Fibroblast of lung (primary cell): ENCODE measurements around the gene FALEC. TPM values are rescaled to one million over a fixed set of nuclear protein-coding genes. Genes with fewer than 3 reads are reported as not detected.

Experiments
- DNase-seq, 2 donors: peaks; one replicate each; pipeline versions ENCODE4 v3.0.0 to v3.0.0-alpha.2; 2010; ENCODE audit warnings: low read depth in 2 of 2
- H2AFZ ChIP-seq: 2 replicates; pipeline ENCODE4 v1.5.1; 2012; ENCODE audit warnings: low read length, control low read depth, inconsistent platforms
- H3K27ac ChIP-seq: 2 replicates; pipeline ENCODE4 v1.5.1; 2011; ENCODE audit warnings: low read length, control low read depth; ENCODE audit not compliant: insufficient read depth
- H3K27me3 ChIP-seq: 2 replicates; pipeline ENCODE4 v1.5.1; 2011; ENCODE audit warnings: mild to moderate bottlenecking, low read length; ENCODE audit not compliant: control insufficient read depth, insufficient read depth
- H3K36me3 ChIP-seq: 2 replicates; pipeline ENCODE4 v1.5.1; 2011; ENCODE audit warnings: low read length; ENCODE audit not compliant: control insufficient read depth, insufficient read depth
- H3K4me1 ChIP-seq: 2 replicates; pipeline ENCODE4 v1.5.1; 2011; ENCODE audit warnings: low read length; ENCODE audit not compliant: control insufficient read depth, insufficient read depth; ENCODE audit errors: extremely low read depth
- H3K4me2 ChIP-seq: 2 replicates; pipeline ENCODE4 v1.5.1; 2011; ENCODE audit warnings: low read length, control low read depth; ENCODE audit not compliant: insufficient read depth; ENCODE audit errors: extremely low read depth
- H3K4me3 ChIP-seq, 4 experiments: fragments of 200-600 bp in 1 of 4; sonication (generic) in 1 of 4; replicated peaks in 1 of 4; 2 replicates each; pipeline ENCODE4 v1.5.1; 2011 to 2016; ENCODE audit warnings: low read length in 4 of 4, low read depth in 3 of 4, mild to moderate bottlenecking in 3 of 4, control low read depth in 2 of 4, inconsistent platforms in 1 of 4, mixed read lengths in 1 of 4; ENCODE audit not compliant: insufficient read depth in 1 of 4; ENCODE audit errors: control extremely low read depth in 1 of 4
- H3K79me2 ChIP-seq: 2 replicates; pipeline ENCODE4 v1.5.1; 2012; ENCODE audit warnings: mild to moderate bottlenecking, low read length, inconsistent platforms; ENCODE audit not compliant: control insufficient read depth, insufficient read depth
- H3K9ac ChIP-seq: 2 replicates; pipeline ENCODE4 v1.5.1; 2011; ENCODE audit warnings: mild to moderate bottlenecking, low read length, control low read depth; ENCODE audit not compliant: insufficient read depth
- H3K9me3 ChIP-seq: 2 replicates; pipeline ENCODE4 v1.5.1; 2012; ENCODE audit warnings: low read depth, low read length; ENCODE audit not compliant: control insufficient read depth, insufficient read depth
- H4K20me1 ChIP-seq: 2 replicates; pipeline ENCODE4 v1.5.1; 2011; ENCODE audit warnings: low read length; ENCODE audit not compliant: control insufficient read depth, insufficient read depth; ENCODE audit errors: extremely low read depth
- EZH2 ChIP-seq: IDR thresholded peaks from 2 replicates; pipeline ENCODE4 v1.5.1; 2012; ENCODE audit warnings: low read length, control low read depth, mild to moderate bottlenecking; ENCODE audit errors: missing control alignments
- polyA plus RNA-seq, 2 donors: library from polyadenylated mRNA; depleted of rRNA in 1 of 2; stranded (reverse) in 1 of 2; unstranded in 1 of 2; fragments of >200 nt; gene quantifications; 2 replicates each; pipeline ENCODE4 v1.2.1, GENCODE V29; 2011 to 2012; ENCODE audit warnings: missing spikeins in 1 of 2
- total RNA-seq: library from RNA; depleted of rRNA; stranded (reverse); fragments of >200 nt; gene quantifications from 2 replicates; pipeline ENCODE4 v1.2.1, GENCODE V29; 2014
- TF ChIP-seq, protein P1 (sequence below), 2 donors: IDR thresholded peaks in 1 of 2; conservative IDR thresholded peaks in 1 of 2; 1 replicate in 1 of 2; 2 replicates in 1 of 2; pipeline ENCODE4 v1.5.1; 2011 to 2012; ENCODE audit warnings: low read length in 2 of 2, control low read depth in 1 of 2, inconsistent platforms in 1 of 2, low read depth in 1 of 2, mild to moderate bottlenecking in 1 of 2

FALEC gene
- total and polyA plus RNA-seq, 2 donors (not counting 1 experiment from before 2014, with no cell fraction given), result 0.83 TPM; not detected in 1

DNA sequence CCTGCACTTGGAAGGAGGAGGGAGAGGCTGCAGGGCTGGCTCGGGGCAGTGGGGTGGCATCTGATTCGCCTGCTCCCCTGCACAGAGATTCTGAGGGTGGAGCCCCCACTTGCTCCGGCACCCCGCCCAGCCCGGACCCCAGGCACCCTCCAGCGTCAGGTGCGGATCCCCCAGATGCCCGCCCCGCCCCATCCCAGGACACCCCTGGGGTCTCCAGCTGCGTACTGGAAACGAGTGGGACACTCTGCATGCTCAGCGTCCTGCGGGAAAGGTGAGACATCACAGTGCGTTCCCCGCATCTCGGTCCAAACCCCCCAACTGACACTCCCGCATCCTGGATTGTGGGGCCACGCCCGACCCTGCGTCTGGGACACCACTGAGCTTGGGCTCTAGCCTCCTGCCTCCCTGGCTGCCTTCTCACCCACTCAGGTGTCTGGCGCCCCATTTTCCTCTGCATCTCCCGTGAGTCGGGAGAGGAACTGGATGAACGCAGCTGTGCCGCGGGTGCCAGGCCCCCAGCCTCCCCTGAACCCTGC, 41.6 kb downstream of the FALEC start:
- Histone ChIP-seq H3K4me2 (no peak overlapping the region), H2AFZ (no peak overlapping the region), H3K79me2 (peaks cover 12% of the 10 kb centered on the region), H3K27ac (no peak overlapping the region), H4K20me1 (no peaks in the 10 kb centered on the region), H3K36me3 (peaks cover 13% of the 10 kb centered on the region), H3K9ac (no peak overlapping the region), H3K4me3 (no peak overlapping the region), H3K27me3 (no peaks in the 10 kb centered on the region), H3K4me1 (peaks cover 21% of the 10 kb centered on the region), H3K9me3 (no peaks in the 10 kb centered on the region)
- no peak for TF ChIP-seq EZH2
- TF ChIP-seq, protein P1, sequence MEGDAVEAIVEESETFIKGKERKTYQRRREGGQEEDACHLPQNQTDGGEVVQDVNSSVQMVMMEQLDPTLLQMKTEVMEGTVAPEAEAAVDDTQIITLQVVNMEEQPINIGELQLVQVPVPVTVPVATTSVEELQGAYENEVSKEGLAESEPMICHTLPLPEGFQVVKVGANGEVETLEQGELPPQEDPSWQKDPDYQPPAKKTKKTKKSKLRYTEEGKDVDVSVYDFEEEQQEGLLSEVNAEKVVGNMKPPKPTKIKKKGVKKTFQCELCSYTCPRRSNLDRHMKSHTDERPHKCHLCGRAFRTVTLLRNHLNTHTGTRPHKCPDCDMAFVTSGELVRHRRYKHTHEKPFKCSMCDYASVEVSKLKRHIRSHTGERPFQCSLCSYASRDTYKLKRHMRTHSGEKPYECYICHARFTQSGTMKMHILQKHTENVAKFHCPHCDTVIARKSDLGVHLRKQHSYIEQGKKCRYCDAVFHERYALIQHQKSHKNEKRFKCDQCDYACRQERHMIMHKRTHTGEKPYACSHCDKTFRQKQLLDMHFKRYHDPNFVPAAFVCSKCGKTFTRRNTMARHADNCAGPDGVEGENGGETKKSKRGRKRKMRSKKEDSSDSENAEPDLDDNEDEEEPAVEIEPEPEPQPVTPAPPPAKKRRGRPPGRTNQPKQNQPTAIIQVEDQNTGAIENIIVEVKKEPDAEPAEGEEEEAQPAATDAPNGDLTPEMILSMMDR (conservative IDR thresholded peaks at IDR 0.05 in 1 of 2, IDR thresholded peaks at IDR 0.05 in 1 of 2; ENCODE audit: low read depth in 1 of 2, low read length in 2 of 2), result no peak
- no peak for DNase-seq

DNA sequence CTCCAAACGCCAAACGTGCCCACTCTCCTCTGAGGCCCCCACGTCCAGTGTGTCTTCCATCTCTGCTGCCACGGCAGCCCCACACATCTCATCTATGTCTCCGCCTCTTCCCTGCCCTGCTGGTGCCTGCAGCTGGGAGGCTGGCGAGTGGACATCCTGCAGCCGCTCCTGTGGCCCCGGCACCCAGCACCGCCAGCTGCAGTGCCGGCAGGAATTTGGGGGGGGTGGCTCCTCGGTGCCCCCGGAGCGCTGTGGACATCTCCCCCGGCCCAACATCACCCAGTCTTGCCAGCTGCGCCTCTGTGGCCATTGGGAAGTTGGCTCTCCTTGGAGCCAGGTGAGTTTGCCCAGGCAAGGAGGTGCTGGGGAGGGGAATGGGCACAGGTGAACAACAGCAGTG, 42.3 kb downstream of the FALEC start:
- no peaks in the 10 kb centered on the region for H3K27me3 ChIP-seq
- no peak overlapping the region for H3K4me3 ChIP-seq
- no peak for TF ChIP-seq EZH2
- TF ChIP-seq, protein P1 (conservative IDR thresholded peaks at IDR 0.05 in 1 of 2, IDR thresholded peaks at IDR 0.05 in 1 of 2; ENCODE audit: low read depth in 1 of 2, low read length in 2 of 2), result no peak
- peaks cover 12% of the 10 kb centered on the region for H3K79me2 ChIP-seq
- DNase-seq, result no peak
- H2AFZ ChIP-seq, result no peak overlapping the region
- H3K27ac ChIP-seq, result no peak overlapping the region
- H3K36me3 ChIP-seq, result peaks cover 13% of the 10 kb centered on the region
- H4K20me1 ChIP-seq, result no peaks in the 10 kb centered on the region
- H3K9me3 ChIP-seq, result no peaks in the 10 kb centered on the region
- H3K9ac ChIP-seq, result no peak overlapping the region
- peaks cover 23% of the 10 kb centered on the region for H3K4me1 ChIP-seq
- H3K4me2 ChIP-seq, result no peak overlapping the region

DNA sequence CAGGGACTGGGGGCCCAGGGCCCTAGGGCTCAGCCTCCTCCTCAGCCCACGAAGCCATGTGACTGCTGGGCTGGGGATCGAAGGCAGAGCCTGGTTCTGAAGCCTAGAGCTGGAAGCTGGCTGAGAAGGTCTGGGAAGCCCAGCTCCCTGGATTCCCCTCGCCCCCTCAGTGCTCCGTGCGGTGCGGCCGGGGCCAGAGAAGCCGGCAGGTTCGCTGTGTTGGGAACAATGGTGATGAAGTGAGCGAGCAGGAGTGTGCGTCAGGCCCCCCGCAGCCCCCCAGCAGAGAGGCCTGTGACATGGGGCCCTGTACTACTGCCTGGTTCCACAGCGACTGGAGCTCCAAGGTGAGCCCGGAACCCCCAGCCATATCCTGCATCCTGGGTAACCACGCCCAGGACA, 42.8 kb downstream of the FALEC start:
- H2AFZ ChIP-seq, result no peak overlapping the region
- H3K4me1 ChIP-seq, result peaks cover 24% of the 10 kb centered on the region
- H3K27ac ChIP-seq, result no peak overlapping the region
- H3K79me2 ChIP-seq, result peaks cover 15% of the 10 kb centered on the region
- TF ChIP-seq EZH2, result no peak
- TF ChIP-seq, protein P1 (conservative IDR thresholded peaks at IDR 0.05 in 1 of 2, IDR thresholded peaks at IDR 0.05 in 1 of 2; ENCODE audit: low read depth in 1 of 2, low read length in 2 of 2), result no peak
- H3K27me3 ChIP-seq, result no peaks in the 10 kb centered on the region
- peaks cover 13% of the 10 kb centered on the region for H3K36me3 ChIP-seq
- no peaks in the 10 kb centered on the region for H3K9me3 ChIP-seq
- no peak overlapping the region for H3K9ac ChIP-seq
- H4K20me1 ChIP-seq, result no peaks in the 10 kb centered on the region
- no peak overlapping the region for H3K4me3 ChIP-seq
- no peak overlapping the region for H3K4me2 ChIP-seq
- DNase-seq, result no peak
